ENCODE measurements around the gene PLA2G1B.
A peak's percentile ranks its signal among the peaks of the same experiment; 100 is the strongest.
"Not testable (repeated sequence)": the region's sequence is repeated elsewhere in the genome, so short reads cannot be mapped to it uniquely, and the experiment has no call there.

The PLA2G1B gene

DNA sequence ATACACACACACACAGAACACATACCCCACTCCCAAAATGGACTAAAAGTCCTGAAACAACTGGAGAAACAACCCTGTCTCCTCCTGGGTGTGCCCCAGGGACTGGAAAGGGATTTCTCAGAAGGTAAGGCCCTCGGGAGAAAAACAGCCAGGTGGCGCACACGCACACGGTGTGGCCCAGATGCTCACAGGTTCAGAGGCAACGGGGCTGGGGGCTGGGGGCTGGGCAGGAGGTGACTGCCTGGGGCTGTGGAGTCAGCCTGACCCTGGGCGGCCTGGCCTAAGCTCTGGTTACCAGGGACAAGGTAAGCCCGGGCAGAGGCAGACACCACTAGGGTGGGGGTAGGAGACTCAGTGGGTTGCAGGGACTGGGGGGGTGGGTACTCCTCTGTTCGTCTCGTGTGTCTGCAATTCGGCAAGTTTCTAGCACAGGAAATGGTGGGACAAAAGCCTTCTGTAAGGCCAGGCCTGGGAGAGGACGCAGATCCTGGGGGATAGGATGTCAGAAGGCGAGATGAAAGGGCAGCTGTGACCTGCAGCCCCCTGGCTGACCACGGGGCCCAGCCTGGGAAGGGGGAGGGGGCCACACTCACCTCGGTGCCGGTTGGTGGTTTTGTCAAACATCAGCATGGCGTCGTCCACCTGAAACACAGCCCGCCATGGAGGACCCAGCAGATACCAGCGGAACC lies 31.0 kb upstream of the PLA2G1B start:
- DNase-seq (ENCODE audit: low read depth, low spot score), result no peak

GRCh38 chr12:120357104-120357503 lies 29.5 kb upstream of the PLA2G1B start:
- DNase-seq (ENCODE audit: low read depth, low spot score), result no peak

DNA sequence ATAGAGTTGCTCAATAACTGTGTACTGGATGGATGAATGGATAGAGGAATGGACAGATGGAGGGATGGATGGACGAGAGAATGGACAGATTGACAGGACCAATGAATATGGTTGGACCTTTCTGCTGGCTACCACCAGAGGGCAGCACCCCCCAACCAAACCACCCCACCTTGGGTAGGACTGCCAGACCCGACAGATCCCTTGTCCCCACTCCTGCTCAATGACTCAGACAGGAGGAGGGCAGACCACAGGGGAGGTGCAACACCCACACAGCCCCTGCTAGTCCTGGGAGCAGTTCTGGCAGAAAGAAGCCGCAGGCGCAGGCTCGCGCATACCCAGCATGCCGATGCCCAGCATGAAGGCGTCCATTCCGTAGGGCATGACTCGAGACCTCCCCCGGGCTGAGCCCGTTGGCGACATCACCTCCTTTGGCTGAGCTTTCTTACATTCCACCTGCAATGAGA lies 29.0 kb upstream of the PLA2G1B start:
- DNase-seq (ENCODE audit: low read depth, low spot score), result peak; percentile 62

DNA sequence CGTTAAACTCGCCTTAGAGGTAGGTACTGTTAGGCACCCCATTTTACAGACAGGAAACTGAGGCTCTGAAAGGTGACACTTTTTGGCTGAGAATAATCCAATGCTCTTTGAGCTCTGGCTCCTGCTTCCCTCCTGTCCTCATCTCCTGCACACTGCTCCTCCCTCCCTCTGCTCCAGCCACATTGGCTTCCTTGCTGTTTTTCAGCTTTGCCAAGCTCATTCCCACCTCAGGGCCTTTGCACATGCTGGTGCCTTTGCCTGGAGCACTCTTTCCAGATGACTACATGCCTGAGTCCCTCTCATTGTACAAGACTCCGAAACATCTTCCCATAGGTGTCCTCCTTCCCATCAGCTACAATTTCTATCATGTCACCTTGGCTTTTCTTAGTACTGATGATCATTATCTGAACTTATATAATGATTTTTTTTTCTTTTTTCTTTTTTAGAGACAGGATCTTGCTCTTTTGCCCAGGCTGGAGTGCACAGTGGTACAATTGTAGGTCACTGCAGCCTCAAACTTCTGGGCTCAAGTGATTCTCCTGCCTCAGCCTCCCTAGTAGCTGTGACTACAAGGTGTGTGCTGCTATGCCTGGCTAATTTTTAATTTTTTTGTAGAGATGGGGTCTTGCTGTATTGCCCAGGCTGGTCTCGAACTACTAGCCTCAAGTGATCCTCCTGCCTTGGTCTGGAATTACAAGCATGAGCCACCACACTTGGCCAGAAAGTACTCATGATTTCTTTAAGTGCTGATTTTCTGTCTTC lies 26.2 kb upstream of the PLA2G1B start:
- DNase-seq (ENCODE audit: low read depth, low spot score), result no peak

DNA sequence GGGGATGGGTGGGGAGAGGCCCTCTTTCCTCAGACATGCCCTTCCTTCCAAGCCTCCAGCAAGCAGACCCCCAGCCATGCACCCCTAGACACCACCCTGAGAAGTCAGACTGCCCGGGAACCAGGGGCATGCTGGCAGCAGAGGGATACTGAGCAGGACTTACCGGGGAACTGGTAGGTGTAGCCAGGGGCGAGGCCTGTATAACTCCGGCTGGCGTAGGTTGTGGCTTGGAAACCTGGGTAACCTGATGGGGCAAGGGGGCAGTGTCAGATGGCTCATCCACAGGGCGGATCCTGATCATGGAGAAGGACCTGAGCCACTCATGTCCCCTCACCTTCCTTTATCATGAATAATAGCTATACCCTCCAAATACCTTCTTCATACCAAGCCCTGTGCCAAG lies 25.6 kb upstream of the PLA2G1B start:
- no peak for DNase-seq (ENCODE audit: low read depth, low spot score)

DNA sequence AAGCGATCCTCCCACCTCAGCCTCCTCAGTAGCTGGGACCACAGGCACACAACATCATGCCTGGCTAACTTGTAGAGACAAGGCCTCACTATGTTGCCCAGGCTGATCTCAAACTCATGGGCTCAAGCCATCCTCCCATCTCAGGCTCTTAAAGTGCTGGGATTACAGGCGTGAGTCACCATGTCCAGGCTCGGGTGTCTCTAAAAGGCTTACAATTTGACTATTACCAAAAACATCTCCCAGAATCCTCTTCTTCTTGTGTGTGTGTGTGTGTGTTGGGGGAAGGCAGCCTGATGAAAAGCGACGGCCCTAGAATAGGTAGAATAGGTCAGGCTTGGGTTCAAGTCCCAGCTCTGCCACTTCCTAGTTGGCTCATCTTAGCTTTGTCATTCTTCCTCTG lies 24.5 kb upstream of the PLA2G1B start:
- no peak for DNase-seq (ENCODE audit: low read depth, low spot score)

DNA sequence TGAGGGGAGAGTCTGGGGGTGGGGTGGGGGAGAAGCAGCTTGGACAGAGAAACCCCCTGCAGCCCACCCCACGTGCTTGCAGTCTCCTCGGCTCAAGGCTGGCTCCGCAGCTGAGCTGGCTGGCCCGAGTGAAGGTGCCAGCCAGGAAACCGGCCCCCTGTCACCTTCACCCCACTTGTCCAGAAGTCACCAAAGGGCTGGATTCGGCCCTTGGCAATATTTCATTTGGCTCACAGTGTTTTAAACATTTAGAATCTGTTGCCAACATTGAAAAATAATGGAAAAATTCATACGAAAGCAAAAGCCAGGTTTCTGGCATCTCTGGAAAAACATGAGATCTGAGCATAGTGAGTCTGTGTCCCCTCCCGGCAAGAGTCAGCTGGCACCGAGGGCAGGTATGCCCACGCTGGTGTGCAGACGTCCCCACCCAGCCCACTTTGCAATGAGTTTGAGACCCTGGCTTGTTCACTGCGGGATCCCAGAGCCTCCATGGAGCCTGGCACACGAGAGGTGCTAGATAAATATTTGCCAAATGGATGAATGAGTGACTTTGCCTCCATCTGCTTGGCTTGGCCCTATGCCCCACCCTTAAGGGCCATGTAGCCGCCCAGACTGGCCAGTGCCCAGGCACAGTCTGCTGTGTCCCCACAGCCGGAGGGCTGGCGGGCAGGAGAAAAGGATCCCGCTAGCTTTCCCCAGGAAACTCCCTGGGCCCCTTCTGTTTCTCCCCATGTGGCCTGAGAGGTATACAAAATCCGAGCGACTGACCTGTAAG lies 23.2 kb upstream of the PLA2G1B start:
- no peak for DNase-seq (ENCODE audit: low read depth, low spot score)

- no peak for DNase-seq (ENCODE audit: low read depth, low spot score)
Measured at GRCh38 chr12:120347766-120348165, 20.2 kb upstream of the PLA2G1B start.

GRCh38 chr12:120346681-120347080 lies 19.1 kb upstream of the PLA2G1B start:
- DNase-seq (ENCODE audit: low read depth, low spot score), result no peak

GRCh38 chr12:120346031-120346430 lies 18.5 kb upstream of the PLA2G1B start:
- DNase-seq (ENCODE audit: low read depth, low spot score), result no peak

DNA sequence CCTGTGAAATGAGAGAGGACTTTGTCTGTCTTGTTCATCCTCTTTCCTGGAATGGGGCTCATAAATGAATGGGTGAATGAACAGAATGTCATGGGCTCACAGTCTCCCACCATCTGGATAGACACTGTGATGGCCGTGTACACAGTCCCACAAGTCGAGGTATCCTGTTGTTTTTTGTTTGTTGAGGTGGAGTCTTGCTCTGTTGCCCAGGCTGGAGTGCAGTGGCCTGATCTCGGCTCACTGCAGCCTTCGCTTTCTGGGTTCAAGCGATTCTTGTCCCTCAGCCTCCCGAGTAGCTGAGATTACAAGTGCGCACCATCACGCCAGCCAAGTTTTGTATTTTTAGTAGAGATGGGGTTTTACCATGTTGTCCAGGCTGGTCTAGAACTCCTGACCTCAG lies 16.1 kb upstream of the PLA2G1B start:
- DNase-seq (ENCODE audit: low read depth, low spot score), result no peak

DNA sequence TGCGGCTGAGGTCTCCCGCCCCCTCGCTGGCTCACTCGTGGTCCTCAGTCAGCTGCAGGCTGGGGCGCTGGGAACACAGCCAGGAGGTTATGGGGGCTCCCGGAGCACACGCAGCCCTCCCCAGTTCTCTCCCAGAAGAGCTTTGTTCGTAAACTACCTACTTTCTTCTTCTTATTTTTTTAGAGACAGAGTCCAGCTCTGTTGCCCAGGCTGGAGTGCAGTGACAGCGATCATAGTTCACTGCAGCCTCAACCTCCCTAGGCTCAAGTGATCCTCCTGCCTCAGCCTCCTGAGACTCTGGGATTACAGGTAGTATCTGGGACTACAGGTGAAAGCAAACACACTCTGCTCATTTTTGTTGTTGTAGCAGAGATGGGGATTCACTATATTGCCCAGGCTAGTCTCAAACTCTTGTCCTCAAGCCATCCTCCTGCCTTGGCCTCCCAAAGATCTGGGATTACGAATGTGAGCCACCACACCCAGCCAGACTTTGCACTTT lies 15.5 kb upstream of the PLA2G1B start:
- DNase-seq (ENCODE audit: low read depth, low spot score), result no peak

DNA sequence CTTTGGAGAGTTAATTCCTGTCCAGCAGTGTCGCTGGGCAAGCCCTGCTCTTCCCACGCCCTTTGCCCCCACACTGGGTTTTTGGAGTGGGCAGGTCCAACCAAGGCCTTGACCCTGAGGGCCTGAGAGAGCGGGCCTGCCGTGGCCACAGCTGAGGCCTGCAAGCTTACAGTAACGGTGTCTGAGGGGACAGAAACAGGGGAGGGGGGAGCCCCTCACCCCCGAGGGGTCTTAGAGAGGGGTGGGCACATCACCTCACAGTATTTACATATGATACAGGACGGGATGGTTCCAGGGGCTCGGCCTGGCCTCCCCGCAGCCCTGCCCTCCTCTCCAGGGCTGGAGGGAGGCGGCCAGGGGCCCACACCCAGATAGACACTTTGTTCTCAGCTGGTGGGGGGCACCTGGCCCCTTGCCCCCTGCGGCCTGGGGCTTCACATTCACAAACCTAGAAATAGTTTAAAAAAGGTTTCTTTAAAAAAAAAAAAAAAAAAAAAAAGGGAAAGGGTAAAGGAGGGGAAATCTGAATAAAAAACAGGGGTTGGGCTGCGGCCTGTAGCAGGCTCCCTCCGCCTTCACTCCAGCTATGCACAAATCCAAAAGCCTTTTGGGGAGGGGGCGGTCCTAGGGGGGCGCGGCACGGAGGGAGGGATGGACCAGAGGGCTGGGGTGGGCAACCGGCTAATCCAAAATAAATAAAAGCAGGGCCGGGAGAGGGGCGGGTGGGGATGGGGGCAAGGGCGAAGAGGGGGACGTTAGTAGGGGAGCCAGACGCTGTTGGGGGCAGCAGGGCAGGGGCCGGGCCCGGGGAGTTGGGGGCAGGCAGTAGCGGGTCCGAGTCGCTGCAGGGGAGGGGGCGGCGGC lies 14.8 kb upstream of the PLA2G1B start:
- DNase-seq (ENCODE audit: low read depth, low spot score), result no peak

GRCh38 chr12:120339256-120339655 lies 11.7 kb upstream of the PLA2G1B start:
- DNase-seq (ENCODE audit: low read depth, low spot score), result no peak

DNA sequence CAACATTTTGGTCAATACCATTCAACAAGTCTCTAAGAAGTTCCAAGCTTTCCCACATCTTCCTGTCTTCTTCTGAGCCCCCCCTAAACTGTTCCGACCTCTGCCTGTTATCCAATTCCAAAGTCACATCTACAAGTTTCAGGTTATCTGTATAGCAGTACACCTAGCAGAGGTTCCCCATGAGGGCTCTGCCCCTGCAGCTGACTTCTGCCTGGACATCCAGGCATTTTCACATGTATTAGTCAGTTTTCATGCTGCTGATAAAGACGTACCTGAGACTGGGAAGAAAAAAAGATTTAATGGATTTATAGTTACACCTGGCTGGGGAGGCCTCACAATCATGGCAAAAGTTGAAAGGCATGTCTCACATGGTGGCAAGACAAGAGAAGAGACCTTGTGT lies 10.2 kb upstream of the PLA2G1B start:
- no peak for DNase-seq (ENCODE audit: low read depth, low spot score)

GRCh38 chr12:120336392-120336791 lies 8.8 kb upstream of the PLA2G1B start:
- DNase-seq (ENCODE audit: low read depth, low spot score), result not testable (repeated sequence)

GRCh38 chr12:120335447-120335846 lies 7.9 kb upstream of the PLA2G1B start:
- DNase-seq (ENCODE audit: low read depth, low spot score), result not testable (repeated sequence)

GRCh38 chr12:120332523-120332922 lies 4.9 kb upstream of the PLA2G1B start:
- DNase-seq (ENCODE audit: low read depth, low spot score), result no peak

DNA sequence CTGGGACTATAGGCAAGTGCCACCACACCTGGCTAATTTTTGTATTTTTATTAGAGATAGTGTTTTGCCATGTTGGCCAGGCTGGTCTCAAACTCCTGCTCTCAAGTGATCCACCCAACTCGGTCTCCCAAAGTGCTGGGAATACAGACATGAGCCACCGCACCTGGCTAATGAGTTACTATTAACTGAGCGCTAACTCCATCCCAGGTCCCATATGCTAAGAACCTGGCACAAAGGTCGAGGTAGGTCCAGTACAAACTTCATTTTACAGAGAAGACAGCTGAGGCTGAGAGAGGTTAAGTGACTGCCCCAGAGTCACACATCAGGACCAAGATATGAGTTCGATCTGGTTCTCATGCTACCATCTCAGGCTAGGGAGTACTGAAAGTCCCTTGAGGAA lies 4.5 kb upstream of the PLA2G1B start:
- DNase-seq (ENCODE audit: low read depth, low spot score), result no peak

- no peak for DNase-seq (ENCODE audit: low read depth, low spot score)
Measured at GRCh38 chr12:120331390-120331789, 3.8 kb upstream of the PLA2G1B start.

- no peak for DNase-seq (ENCODE audit: low read depth, low spot score)
Measured at GRCh38 chr12:120328228-120328627, 649 bp upstream of the PLA2G1B start.
